Tibial nerve (tissue), 4 donors: Measurements from ENCODE around the gene PLCL2. TPM values are rescaled to one million over a fixed set of nuclear protein-coding genes. Genes with fewer than 3 reads are reported as not detected.

Experiments used
- DNase-seq, 2 donors: peaks; one replicate each; pipeline ENCODE4 v3.0.0-alpha.2; 2019; ENCODE audit warnings: low spot score in 2 of 2
- H3K27ac ChIP-seq, 4 donors: fragments of 200-600 bp; sonication (generic) in 3 of 4; one replicate each; pipeline ENCODE4 v1.5.1; 2017 to 2019; ENCODE audit warnings: mild to moderate bottlenecking in 1 of 4
- H3K27me3 ChIP-seq, 2 donors: fragments of 200-600 bp; sonication (generic) in 1 of 2; one replicate each; pipeline versions ENCODE4 v1.5.1 to v1.6.0; 2017 to 2019
- H3K36me3 ChIP-seq, 3 donors: fragments of 200-600 bp; sonication (generic); one replicate each; pipeline ENCODE4 v1.5.1; 2018 to 2019
- H3K4me1 ChIP-seq, 4 donors: fragments of 200-600 bp; sonication (generic) in 3 of 4; one replicate each; pipeline ENCODE4 v1.5.1; 2017 to 2019
- H3K4me3 ChIP-seq, 4 donors: fragments of 200-600 bp; sonication (generic) in 3 of 4; one replicate each; pipeline ENCODE4 v1.5.1; 2017 to 2019; ENCODE audit warnings: mild to moderate bottlenecking in 1 of 4, moderate library complexity in 1 of 4
- H3K9me3 ChIP-seq, 4 donors: fragments of 200-600 bp; sonication (generic) in 3 of 4; one replicate each; pipeline ENCODE4 v1.5.1; 2017 to 2019
- EP300 ChIP-seq, 2 donors: sonication (generic); formaldehyde crosslinking; IDR thresholded peaks; one replicate each; pipeline ENCODE4 v1.6.1; 2017; ENCODE audit warnings: antibody characterized with exemption in 2 of 2, mild to moderate bottlenecking in 1 of 2
- POLR2A ChIP-seq, 2 donors: fragments of 450-650 bp; IDR thresholded peaks; one replicate each; pipeline ENCODE4 v1.6.1; 2017; ENCODE audit warnings: antibody characterized with exemption in 2 of 2, mild to moderate bottlenecking in 2 of 2, moderate library complexity in 2 of 2
- WGBS, 2 donors: methylation state at CpG; one replicate each; pipeline ENCODE4 v1.1.5; 2018; 5-methylcytosine and 5-hydroxymethylcytosine counted together
- total RNA-seq, 4 donors: library from RNA; depleted of rRNA; stranded (reverse); fragments of >200 nt; gene quantifications; one replicate each; pipeline ENCODE4 v1.1.0, GENCODE V29; 2016
- TF ChIP-seq, protein P1 (sequence below), 5 experiments: fragments of 200-600 bp in 3 of 5; fragments of 450-650 bp in 2 of 5; sonication (generic) in 3 of 5; IDR thresholded peaks; one replicate each; pipeline ENCODE4 v1.5.1; 2016 to 2019; ENCODE audit warnings: antibody characterized with exemption in 5 of 5, mild to moderate bottlenecking in 3 of 5, moderate library complexity in 2 of 5

Gene PLCL2
- total RNA-seq, 4 donors from 2014 or later, result 17.7 to 39.3 (median 29.0) TPM

DNA sequence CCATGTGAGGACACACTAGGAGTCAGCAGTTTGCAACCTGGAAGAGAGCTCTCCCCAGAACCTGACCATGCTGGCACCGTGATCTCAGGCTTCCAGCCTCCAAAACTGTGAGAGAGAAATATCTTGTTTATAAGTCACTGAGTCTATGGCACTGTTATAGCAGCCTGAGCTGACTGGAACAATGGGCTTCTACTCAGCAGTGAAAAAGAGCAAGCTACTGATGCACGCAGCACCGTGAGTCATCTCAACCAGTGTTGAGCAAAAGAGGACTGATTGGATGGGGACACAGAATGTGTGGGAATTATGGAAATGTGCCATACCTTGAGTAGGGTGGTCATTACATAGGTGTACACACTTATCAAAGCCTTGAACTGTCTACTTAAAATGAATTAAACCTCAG is 230.4 kb downstream of the PLCL2 start:
- peaks cover 0 to 9% (median 0%) of the 10 kb centered on the region in 4 donors for H3K9me3 ChIP-seq
- no peak for DNase-seq
- no peak overlapping the region for H3K4me3 ChIP-seq
- H3K27ac ChIP-seq, result no peak overlapping the region
- TF ChIP-seq, protein P1, sequence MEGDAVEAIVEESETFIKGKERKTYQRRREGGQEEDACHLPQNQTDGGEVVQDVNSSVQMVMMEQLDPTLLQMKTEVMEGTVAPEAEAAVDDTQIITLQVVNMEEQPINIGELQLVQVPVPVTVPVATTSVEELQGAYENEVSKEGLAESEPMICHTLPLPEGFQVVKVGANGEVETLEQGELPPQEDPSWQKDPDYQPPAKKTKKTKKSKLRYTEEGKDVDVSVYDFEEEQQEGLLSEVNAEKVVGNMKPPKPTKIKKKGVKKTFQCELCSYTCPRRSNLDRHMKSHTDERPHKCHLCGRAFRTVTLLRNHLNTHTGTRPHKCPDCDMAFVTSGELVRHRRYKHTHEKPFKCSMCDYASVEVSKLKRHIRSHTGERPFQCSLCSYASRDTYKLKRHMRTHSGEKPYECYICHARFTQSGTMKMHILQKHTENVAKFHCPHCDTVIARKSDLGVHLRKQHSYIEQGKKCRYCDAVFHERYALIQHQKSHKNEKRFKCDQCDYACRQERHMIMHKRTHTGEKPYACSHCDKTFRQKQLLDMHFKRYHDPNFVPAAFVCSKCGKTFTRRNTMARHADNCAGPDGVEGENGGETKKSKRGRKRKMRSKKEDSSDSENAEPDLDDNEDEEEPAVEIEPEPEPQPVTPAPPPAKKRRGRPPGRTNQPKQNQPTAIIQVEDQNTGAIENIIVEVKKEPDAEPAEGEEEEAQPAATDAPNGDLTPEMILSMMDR (IDR thresholded peaks at IDR 0.05), result no peak
- no peak for TF ChIP-seq EP300 (IDR thresholded peaks at IDR 0.05)
- no peak for TF ChIP-seq POLR2A (IDR thresholded peaks at IDR 0.05)
- 90 to 98% methylated on average over 3 of the region's 3 CpGs for WGBS, 2 donors
- H3K4me1 ChIP-seq, result no peaks in the 10 kb centered on the region
- no peaks in the 10 kb centered on the region for H3K27me3 ChIP-seq
- no peaks in the 10 kb centered on the region for H3K36me3 ChIP-seq

DNA sequence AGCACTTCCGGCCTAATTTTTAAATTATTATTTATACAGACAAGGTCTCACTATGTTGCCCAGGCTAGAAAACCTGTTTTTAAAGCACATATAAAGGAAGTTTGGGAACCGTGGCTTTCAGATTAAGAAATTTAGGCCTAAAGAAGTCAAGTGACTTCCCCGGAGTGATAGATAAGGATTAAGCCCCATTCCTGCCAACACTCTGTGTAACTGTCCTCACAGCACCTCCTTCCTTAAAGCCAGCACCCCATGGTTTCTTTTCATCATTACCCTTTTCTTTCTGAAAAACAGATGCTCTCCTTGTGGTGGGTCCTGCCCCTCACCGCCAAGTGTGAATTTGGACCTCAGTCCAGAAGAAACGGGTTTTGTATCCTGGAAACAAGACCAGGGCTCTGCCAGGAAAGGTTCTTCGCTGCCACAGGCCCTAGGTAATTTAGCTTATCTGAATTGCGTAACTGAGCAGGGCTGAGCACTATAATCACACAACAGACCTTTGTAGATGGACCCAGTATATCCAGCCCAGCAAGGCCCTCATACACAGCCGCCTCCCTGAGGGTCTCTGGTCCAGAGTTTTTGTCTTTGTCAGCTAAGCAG is 231.3 kb downstream of the PLCL2 start:
- no peak overlapping the region for H3K27ac ChIP-seq
- H3K4me1 ChIP-seq, result no peaks in the 10 kb centered on the region
- no peak for DNase-seq
- H3K9me3 ChIP-seq, result peaks cover 0 to 9% (median 0%) of the 10 kb centered on the region in 4 donors
- no peak for TF ChIP-seq EP300 (IDR thresholded peaks at IDR 0.05)
- TF ChIP-seq, protein P1 (IDR thresholded peaks at IDR 0.05), result no peak
- no peak for TF ChIP-seq POLR2A (IDR thresholded peaks at IDR 0.05)
- H3K4me3 ChIP-seq, result no peak overlapping the region
- H3K36me3 ChIP-seq, result no peaks in the 10 kb centered on the region
- 83 to 92% methylated on average over 8 of the region's 8 CpGs for WGBS, 2 donors
- no peaks in the 10 kb centered on the region for H3K27me3 ChIP-seq

DNA sequence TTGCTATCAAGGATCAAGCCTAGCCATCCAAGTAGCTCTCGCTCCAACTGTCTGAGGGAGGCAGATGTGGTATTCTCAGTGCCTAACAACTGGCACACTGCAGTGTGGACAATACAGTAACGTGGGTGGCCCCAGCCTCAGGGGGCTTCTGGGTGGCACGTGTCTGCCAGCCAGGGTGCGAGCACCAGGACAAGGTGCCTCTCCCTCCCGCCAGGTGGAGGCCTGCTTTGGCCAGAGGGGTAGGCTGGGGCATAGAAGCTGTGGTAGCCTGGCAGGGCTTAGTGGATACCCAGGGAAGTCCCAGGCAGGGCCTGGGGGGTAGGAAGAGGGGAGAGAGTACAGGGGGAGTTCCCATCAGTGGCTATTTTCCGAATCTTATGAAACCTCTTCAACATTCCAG is 234.0 kb downstream of the PLCL2 start:
- no peak for DNase-seq
- Histone ChIP-seq H3K4me3 (no peak overlapping the region), H3K27ac (no peak overlapping the region), H3K4me1 (no peaks in the 10 kb centered on the region), H3K27me3 (no peaks in the 10 kb centered on the region), H3K9me3 (peaks cover 0 to 9% (median 0%) of the 10 kb centered on the region in 4 donors), H3K36me3 (no peaks in the 10 kb centered on the region)
- TF ChIP-seq EP300 (IDR thresholded peaks at IDR 0.05) (no peak), POLR2A (IDR thresholded peaks at IDR 0.05) (no peak)
- TF ChIP-seq, protein P1 (IDR thresholded peaks at IDR 0.05), result no peak
- 91 to 93% methylated on average over 5 to 6 of the region's 6 CpGs for WGBS, 2 donors

DNA sequence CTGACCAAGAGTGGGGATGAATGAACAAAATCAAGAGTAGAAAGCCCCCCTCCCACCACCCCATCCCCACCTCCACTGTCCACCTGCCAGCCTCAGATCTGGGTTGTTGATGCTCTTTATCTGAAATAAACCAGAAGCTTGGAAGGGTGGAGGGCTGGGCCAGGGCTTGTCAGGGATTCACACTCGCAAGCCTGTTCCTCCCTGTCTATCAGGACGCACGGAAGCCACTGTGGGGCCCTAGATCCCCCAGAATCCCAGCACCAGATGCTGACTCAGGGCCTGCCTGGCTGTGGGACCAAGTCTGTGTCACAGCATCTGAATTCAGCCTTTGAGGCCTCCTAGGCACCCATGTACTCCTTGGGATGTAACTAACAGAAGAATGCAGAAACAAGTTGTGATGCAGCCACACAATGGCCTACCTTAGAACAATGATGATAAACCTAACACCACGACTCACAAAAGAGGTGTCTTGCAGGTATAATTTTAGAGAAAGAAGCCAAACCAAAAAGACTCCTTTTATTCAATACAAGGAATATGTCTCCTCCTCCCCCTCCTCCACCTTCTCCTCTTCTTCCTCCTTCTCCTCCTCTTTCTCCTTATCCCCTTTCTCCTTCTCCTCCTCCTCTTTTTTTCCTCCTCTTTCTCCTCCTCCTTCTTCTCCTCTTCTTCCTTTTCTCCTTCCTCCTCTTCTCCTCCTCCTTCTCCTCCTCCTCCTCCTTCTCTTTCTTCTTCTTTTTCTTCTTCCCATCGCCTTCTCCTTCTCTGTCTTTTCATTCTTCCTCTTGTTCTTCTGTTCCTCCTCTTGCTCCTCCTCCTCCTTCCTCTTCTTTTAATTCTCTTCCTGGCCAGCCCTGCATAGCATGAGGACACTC is 234.7 kb downstream of the PLCL2 start:
- peaks cover 0 to 9% (median 0%) of the 10 kb centered on the region in 4 donors for H3K9me3 ChIP-seq
- 79 to 91% methylated on average over 3 to 5 of the region's 5 CpGs for WGBS, 2 donors
- H3K36me3 ChIP-seq, result no peaks in the 10 kb centered on the region
- H3K27ac ChIP-seq, result no peak overlapping the region
- H3K27me3 ChIP-seq, result no peaks in the 10 kb centered on the region
- TF ChIP-seq, protein P1 (IDR thresholded peaks at IDR 0.05), result no peak
- no peak for TF ChIP-seq POLR2A (IDR thresholded peaks at IDR 0.05)
- no peaks in the 10 kb centered on the region for H3K4me1 ChIP-seq
- DNase-seq, result no peak
- H3K4me3 ChIP-seq, result no peak overlapping the region

DNA sequence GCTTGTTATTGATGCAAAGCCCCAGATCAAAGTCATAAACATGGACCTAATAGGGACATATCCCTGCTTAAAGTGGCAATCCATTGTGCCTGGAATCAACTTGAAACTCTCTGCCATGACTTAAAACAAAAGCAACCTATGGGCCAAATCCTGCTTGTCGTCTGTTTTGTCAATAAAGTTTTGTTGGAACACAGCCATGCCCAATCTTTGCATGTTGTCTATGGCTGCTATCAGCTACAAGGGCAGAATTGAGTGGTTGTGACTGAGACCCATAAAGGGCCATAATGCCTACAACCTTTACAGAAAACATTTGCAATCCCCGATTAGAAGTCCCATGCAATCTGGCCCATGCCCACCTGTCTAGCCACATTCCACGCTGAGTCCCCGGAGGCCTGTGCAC is 235.4 kb downstream of the PLCL2 start:
- WGBS, 2 donors, result 90 to 93% methylated on average over 4 of the region's 4 CpGs
- Histone ChIP-seq H3K9me3 (peaks cover 0 to 9% (median 0%) of the 10 kb centered on the region in 4 donors), H3K4me3 (no peak overlapping the region), H3K36me3 (no peaks in the 10 kb centered on the region), H3K4me1 (no peaks in the 10 kb centered on the region), H3K27me3 (no peaks in the 10 kb centered on the region), H3K27ac (no peak overlapping the region)
- DNase-seq, result no peak
- TF ChIP-seq, protein P1 (IDR thresholded peaks at IDR 0.05), result no peak
- TF ChIP-seq EP300 (IDR thresholded peaks at IDR 0.05) (no peak), POLR2A (IDR thresholded peaks at IDR 0.05) (no peak)
